NOMO-1 (cell line): ENCODE measurements around the gene TMCC1.
"Not testable (repeated sequence)": the region's sequence is repeated elsewhere in the genome, so short reads cannot be mapped to it uniquely, and the experiment has no call there.

Experiments
- DNase-seq, 2 experiments: peaks; one replicate each; lab custom pipeline; 2025; ENCODE audit not compliant: unreplicated experiment in 2 of 2; lab: John Stamatoyannopoulos, UW

Gene TMCC1

DNA sequence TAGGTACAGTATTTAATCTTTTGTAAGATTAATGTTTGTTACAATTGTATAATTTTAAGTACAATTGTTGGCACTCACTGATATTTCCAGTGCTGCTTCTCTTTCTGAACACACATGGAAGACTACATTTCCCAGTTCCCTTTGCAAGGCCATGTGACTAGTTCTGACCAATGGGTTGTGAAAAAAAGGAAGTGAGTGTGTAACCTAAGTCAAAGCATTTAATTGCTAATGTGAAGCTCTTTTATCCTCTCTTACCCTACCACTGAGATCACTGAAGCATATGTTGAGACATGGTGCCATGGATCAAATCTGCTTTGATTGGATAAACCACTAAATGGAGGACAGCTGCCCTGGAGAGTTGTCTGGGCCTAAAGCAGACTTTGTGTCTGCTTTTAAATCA lies 203.1 kb downstream of the TMCC1 start:
- peak; percentile 57 to 98 for DNase-seq

DNA sequence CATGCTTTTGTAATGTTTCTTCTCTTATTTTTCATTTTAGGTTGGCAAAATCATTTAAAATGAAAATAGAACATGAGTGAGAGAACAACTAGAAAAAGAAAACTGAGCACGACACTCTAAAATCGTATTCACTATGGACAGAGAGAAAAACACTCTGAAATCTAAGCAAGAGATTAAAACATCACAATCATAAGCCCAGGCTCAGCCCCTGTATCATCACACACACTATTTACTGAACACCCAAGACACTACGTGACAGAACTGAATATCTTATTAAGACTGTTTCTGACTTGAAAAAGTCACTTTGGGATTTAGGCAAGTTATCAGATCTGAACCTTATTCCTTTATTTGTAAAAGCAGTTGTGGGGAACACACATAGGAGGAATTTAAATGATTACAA lies 204.5 kb downstream of the TMCC1 start:
- no peak for DNase-seq

- no peak for DNase-seq
Measured at GRCh38 chr3:129688271-129688895, 205.1 kb downstream of the TMCC1 start.

GRCh38 chr3:129687586-129688125 lies 205.9 kb downstream of the TMCC1 start:
- no peak for DNase-seq

DNA sequence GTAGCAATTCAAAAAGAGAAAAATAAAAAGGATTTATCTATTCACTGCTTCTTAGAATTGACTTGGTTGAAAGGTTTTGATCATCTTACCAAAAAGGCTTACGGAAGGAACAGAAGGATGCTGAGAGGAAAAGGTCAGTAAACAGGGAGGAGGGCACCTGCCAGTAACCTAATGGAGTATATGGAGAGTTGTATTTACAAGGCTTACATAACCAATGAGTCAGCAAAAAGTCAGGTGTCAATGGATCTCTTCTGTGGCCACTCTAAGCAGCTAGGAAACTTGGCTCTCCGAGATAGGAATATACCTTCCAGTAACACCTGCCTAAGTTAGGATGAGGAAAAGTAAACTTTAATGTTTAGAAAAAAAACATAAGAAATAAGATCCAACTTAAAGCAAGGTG lies 206.6 kb downstream of the TMCC1 start:
- DNase-seq: no peak

DNA sequence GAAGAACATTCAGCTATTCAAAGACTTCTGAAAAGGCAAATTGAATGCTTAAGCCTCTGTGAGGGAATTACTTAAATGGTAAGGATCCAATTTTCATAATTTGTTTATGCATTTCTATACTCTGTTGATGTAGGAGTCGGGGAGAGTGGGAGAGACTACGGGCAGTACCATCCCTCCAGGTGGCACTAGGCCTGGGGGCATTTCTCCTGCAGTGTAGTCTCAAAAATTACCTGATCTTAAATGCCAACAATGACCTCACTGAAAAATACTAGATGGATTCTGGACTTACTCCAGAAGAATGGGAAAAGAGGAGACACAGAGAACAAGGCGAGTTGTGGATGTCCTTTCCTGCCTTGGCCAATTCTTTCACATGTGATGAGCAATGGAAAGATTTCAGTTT lies 209.2 kb downstream of the TMCC1 start:
- DNase-seq: no peak

- DNase-seq: no peak
Measured at GRCh38 chr3:129683201-129683600, 210.3 kb downstream of the TMCC1 start.

DNA sequence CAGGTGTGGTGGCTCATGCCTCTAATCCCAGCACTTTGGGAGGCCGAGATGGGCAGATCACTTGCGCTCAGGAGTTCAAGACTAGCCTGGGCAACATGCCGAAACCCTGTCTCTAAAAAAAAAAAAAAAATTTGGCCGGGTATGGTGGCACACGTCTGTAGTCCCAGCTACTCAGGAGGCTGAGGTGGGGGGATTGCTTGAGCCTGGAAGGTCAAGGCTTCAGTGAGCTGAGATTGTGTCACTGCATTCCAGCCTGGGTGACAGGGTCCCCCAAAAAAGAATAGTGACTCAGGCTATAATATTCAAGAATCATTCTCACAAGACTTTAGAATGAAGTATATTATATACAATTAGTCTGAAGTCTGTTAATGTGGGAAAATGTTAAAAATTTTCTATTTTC lies 216.5 kb downstream of the TMCC1 start:
- DNase-seq: no peak

GRCh38 chr3:129674798-129675123 lies 218.8 kb downstream of the TMCC1 start:
- DNase-seq: not testable (repeated sequence)

DNA sequence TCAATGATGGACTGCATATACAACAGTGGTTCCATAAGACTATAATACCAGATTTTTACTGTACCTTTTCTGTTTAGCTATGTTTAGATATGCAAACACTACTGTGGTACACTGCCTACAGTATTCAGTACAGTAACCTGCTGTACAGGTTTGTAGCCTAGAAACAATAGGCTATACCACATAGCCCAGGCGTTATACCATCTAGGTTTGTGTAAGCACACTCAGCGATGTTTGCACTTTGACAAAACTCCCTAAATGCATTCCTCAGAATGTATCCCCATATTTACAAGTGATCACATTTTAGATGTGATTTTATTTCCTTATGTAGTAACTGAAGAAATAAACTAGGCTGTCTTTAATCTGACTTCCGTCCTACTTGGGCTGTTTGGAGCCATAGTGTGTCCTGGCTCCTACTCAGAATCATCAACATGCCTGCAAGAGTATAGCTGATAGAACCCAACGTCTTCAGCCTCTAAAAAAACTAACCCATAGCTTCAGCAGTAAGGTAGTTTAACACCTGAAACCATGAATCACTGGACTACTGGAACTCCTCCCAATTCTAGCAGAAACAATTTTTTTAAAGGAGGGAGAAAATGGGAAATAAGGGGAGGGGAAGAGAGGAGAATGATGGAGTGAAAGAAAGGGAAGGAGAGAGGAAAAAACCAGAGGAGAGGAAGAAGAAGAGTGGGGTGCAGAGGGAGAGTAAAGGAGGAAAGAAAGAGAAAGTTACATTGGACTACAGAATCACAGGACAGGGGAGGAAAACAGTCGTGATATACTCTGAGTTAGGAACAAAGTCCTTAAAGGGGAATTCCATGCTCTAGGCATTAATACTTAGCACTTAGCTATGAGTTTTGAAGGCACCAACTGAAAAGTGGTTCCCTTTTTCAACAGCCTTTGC lies 219.4 kb downstream of the TMCC1 start:
- DNase-seq: no peak

GRCh38 chr3:129673012-129673411 lies 220.5 kb downstream of the TMCC1 start:
- DNase-seq: no peak

GRCh38 chr3:129672412-129672811 lies 221.1 kb downstream of the TMCC1 start:
- no peak for DNase-seq

DNA sequence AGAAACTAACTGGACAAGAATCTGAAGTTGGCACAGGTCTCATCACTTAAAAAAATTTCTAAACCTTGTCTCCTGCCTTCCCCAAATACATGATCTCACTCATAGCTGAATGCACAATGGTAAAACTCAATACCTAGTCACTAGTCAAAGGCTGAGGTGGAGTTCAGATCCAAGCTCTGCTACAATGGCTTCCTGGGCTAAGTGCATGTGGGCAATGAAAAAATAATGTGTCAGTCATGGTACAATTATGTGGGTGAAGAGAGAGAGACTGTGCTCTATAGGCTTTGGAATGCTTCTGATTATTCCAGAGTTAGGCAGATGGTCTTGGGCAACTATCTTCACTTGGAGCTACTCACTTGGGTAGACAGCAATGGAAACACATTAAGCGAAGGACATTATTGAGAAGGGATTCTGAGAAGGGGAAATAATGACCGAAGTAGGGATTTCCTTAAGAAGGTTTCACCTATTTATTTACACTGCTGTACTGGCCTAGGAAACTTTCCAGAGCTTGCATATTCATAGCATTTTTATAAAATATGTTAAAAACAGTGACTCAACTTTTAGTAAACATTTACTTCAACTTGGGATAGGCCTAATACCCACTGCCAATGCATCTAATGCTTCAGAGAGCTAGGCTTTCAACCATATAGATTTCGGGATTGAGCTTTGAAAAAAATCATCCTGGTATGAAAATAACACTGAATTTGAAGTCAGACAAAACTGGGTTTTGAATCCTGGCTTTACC lies 228.3 kb downstream of the TMCC1 start:
- no peak for DNase-seq

DNA sequence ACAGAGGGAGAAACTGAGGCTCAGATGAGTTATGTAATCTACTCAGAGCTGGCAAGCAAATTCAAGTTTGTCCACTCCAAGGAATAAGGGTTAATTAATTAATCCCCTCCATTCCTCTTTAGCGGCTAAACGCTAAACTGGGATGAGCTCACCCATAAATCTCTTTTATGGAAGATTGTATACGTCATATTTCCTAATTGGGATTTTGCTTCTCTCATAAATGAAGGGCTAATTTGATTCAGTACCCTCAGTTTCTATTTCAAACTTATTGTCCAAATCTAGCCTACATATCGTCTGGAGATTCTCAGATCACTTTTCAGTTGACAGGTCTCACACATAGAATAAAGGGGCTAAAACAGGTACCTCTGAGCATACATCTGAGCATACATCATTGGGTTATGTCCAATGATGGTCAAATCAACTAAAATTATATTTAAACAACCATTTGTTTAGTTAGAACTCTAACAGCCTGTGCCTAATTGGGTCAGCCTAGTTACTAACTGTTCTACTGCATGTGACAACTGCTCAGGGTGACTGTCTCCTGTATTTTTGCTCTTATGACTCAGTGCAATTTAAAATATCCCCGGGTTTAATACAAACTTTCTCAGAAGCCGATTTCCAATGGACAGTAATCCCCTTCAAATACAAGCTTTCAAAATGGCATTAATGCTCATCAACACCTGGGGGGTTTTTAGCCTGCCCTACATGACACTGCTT lies 229.4 kb downstream of the TMCC1 start:
- DNase-seq: no peak

GRCh38 chr3:129663045-129663446 lies 230.5 kb downstream of the TMCC1 start:
- no peak for DNase-seq

DNA sequence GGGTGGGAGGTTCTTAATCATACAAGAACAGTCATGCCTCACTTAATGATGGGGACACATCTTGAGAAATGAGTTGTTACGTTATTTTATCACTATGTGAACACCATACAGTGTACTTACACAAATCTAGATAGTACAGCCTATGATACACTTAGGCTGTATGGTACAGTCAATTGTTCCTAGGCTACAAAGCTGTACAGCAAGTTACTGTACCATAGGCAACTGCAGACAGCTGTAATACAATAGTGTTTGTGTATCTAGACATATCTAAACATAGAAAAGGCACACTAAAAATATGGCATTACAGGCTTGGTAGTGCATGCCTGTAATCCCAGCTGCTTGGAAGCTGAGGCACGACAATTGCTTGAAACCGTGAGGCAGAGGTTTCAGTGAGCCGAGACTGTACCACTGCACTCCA lies 231.3 kb downstream of the TMCC1 start:
- no peak for DNase-seq

DNA sequence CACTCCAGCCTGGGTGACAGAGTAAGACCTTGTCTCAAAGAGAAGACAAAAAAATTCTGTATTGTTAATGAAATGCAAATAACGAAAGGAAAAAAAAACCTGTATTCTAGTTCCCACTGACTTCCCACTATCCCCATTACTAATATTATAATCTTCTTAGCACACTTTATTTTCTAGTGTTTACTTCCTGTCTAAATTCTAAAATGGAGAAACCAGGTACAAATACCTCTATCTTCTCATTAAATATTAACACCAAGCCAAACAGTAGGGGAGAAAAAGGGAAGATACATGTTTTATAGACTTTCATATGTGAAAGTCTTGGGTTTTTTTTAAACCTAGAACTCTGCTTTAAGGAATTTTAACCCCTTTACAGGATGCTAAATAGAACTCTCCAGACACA lies 231.7 kb downstream of the TMCC1 start:
- DNase-seq: no peak

DNA sequence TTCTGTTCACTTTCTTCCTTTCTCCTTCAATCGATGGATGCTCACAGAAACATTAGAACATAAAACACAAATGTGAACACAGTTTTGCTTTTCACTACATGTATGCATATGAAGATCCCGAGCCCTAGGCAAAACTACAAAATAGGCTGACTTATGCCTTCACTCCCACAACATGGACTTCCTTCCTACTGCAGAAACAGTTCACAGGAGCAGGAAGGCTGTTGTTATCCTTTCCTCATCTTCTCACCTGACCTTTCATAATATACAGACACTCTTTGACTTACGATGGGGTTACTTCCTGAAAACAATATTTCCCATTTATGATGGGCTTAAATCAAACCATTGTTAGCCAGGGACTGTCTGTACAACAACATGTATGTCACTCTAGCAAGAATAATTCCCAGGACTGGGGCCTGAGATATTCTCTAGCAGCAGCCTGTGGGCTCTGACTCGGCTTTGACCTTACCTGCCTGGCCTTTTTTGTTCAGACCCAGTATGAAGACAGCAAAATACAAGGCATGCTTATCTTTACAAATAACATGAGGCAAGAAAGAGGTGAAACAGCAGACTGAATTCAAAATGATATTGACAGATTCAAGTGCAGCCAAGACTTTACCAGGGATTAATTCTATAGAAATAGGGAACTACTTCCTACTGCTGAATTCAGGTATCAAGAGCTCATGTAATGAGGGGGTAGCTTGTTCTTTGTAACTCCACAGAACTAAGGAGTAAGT lies 235.2 kb downstream of the TMCC1 start:
- peak in 1 of 2 experiments; percentile 31 for DNase-seq

GRCh38 chr3:129657261-129658046 lies 236.1 kb downstream of the TMCC1 start:
- DNase-seq: no peak
